HG03571 (cell line): ENCODE results near the gene ASB12.

Experiments used
- ATAC-seq: cut with Tn5 transposase; IDR thresholded peaks from one replicate; pipeline ENCODE4 v1.9.1; 2021; ENCODE audit not compliant: unreplicated experiment

ASB12 gene

GRCh38 chrX:64186974-64187761, 43.2 kb downstream of the ASB12 start:
- no peak for ATAC-seq

GRCh38 chrX:64184396-64184795, 46.0 kb downstream of the ASB12 start:
- no peak for ATAC-seq

- no peak for ATAC-seq
Measured at GRCh38 chrX:64182208-64182607, 48.2 kb downstream of the ASB12 start.

- no peak for ATAC-seq
Measured at GRCh38 chrX:64176876-64177275, 53.5 kb downstream of the ASB12 start.
